Measurements from ENCODE around the gene EHBP1.

- TF ChIP-seq CTCF (IDR thresholded peaks at IDR 0.05) (no peak), POLR2A (IDR thresholded peaks at IDR 0.05) (no peak)
Measured at GRCh38 chr2:62968168-62968567, 262.7 kb downstream of the EHBP1 start.

Data from suprapubic skin (tissue), 3 donors.